Right lobe of liver (tissue), 4 donors: ENCODE measurements around the gene SAYSD1.

Experiments used
- POLR2A ChIP-seq: fragments of 450-650 bp; IDR thresholded peaks from one replicate; pipeline ENCODE4 v1.6.1; 2017; ENCODE audit warnings: antibody characterized with exemption, mild to moderate bottlenecking
- TF ChIP-seq, protein P1 (sequence below), 4 donors: fragments of 200-600 bp in 3 of 4; fragments of 450-650 bp in 1 of 4; IDR thresholded peaks; one replicate each; pipeline versions ENCODE4 v1.5.1 to v1.8.0; 2016 to 2022; ENCODE audit warnings: antibody characterized with exemption in 4 of 4, mild to moderate bottlenecking in 2 of 4
- donor health status: DM: no; HTN: no; CAD: no.
- donor health status: DM: no; HTN: no; CAD: no.
- donor health status: DM: no; HTN: yes; CAD: no.

- TF ChIP-seq, protein P1, sequence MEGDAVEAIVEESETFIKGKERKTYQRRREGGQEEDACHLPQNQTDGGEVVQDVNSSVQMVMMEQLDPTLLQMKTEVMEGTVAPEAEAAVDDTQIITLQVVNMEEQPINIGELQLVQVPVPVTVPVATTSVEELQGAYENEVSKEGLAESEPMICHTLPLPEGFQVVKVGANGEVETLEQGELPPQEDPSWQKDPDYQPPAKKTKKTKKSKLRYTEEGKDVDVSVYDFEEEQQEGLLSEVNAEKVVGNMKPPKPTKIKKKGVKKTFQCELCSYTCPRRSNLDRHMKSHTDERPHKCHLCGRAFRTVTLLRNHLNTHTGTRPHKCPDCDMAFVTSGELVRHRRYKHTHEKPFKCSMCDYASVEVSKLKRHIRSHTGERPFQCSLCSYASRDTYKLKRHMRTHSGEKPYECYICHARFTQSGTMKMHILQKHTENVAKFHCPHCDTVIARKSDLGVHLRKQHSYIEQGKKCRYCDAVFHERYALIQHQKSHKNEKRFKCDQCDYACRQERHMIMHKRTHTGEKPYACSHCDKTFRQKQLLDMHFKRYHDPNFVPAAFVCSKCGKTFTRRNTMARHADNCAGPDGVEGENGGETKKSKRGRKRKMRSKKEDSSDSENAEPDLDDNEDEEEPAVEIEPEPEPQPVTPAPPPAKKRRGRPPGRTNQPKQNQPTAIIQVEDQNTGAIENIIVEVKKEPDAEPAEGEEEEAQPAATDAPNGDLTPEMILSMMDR (IDR thresholded peaks at IDR 0.05), result no peak
- no peak for TF ChIP-seq POLR2A
Observed at GRCh38 chr6:39137245-39137644, 22.3 kb upstream of the SAYSD1 start.
